ENCODE results near the gene C6orf52. TPM values are rescaled to one million over a fixed set of nuclear protein-coding genes. Genes with fewer than 3 reads are reported as not detected.

C6orf52 gene
- total and polyA plus RNA-seq, 2 of the 13 experiments (the other 11 are each of a cell fraction or from before 2014, with no cell fraction given) = 0.50 to 0.53 TPM

GRCh38 chr6:10722820-10723566, 28.6 kb upstream of the C6orf52 start, which contains the start of gene TMEM14C:
TSS of gene TMEM14C (plus strand) at chr6:10723070. CDS start at chr6:10724614, 1,544 bp downstream.
- FAIRE-seq = peak; percentile 57
- intact Hi-C loops (cut with micrococcal nuclease; ENCODE audit: unreplicated experiment) = loop anchor here (1.0 to 2.0 kb wide), 7 partner anchors 24 to 343 kb away; partner anchors contain the start of gene TMEM14B
- POLR2A ChIA-PET = interaction anchor here (0.6 to 6.6 kb wide), 18 partner anchors 11 to 479 kb away, joined by 3 to 332 read pairs (median 10); partner anchors contain the start of genes C6orf52, GCNT2, PAK1IP1 and SMIM13
- TF ChIP-seq SOX13 (IDR thresholded peaks at IDR 0.05) (no peak), SOX13 (CRISPR knock-in tag; conservative IDR thresholded peaks at IDR 0.05 in 1 of 2, IDR thresholded peaks at IDR 0.05 in 1 of 2) (peak in 1 of 2 experiments; percentile 71; a peak in 2 of 4 replicates), ZNF136 (CRISPR knock-in tag; IDR thresholded peaks at IDR 0.05; ENCODE audit: low read depth) (peak; percentile 85; the same call in 1 of the 2 replicates), NFATC3 (CRISPR knock-in tag; IDR thresholded peaks at IDR 0.05) (peak; percentile 85; the same call in 1 of the 2 replicates), SNAPC4 (CRISPR knock-in tag; IDR thresholded peaks at IDR 0.05) (peak; percentile 83), PAWR (CRISPR knock-in tag; IDR thresholded peaks at IDR 0.05; ENCODE audit: borderline replicate concordance) (peak; percentile 98; the same call in 1 of the 2 replicates), ZNF44 (CRISPR knock-in tag; IDR thresholded peaks at IDR 0.05) (0 out of 2 replicates have a peak, but pooled peaks have one; percentile 41), ZNF570 (CRISPR knock-in tag; IDR thresholded peaks at IDR 0.05; ENCODE audit: borderline replicate concordance) (peak; percentile 68; the same call in 1 of the 2 replicates), ZNF629 (CRISPR knock-in tag; conservative IDR thresholded peaks at IDR 0.05) (0 out of 2 replicates have a peak, but pooled peaks have one; percentile 43)
- TF ChIP-seq, protein P1, sequence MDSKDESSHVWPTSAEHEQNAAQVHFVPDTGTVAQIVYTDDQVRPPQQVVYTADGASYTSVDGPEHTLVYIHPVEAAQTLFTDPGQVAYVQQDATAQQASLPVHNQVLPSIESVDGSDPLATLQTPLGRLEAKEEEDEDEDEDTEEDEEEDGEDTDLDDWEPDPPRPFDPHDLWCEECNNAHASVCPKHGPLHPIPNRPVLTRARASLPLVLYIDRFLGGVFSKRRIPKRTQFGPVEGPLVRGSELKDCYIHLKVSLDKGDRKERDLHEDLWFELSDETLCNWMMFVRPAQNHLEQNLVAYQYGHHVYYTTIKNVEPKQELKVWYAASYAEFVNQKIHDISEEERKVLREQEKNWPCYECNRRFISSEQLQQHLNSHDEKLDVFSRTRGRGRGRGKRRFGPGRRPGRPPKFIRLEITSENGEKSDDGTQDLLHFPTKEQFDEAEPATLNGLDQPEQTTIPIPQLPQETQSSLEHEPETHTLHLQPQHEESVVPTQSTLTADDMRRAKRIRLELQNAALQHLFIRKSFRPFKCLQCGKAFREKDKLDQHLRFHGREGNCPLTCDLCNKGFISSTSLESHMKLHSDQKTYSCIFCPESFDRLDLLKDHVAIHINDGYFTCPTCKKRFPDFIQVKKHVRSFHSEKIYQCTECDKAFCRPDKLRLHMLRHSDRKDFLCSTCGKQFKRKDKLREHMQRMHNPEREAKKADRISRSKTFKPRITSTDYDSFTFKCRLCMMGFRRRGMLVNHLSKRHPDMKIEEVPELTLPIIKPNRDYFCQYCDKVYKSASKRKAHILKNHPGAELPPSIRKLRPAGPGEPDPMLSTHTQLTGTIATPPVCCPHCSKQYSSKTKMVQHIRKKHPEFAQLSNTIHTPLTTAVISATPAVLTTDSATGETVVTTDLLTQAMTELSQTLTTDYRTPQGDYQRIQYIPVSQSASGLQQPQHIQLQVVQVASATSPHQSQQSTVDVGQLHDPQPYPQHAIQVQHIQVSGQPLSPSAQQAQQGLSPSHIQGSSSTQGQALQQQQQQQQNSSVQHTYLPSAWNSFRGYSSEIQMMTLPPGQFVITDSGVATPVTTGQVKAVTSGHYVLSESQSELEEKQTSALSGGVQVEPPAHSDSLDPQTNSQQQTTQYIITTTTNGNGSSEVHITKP (CRISPR knock-in tag; IDR thresholded peaks at IDR 0.05; ENCODE audit: low read depth) = peak; percentile 82
- TF ChIP-seq, protein P2, sequence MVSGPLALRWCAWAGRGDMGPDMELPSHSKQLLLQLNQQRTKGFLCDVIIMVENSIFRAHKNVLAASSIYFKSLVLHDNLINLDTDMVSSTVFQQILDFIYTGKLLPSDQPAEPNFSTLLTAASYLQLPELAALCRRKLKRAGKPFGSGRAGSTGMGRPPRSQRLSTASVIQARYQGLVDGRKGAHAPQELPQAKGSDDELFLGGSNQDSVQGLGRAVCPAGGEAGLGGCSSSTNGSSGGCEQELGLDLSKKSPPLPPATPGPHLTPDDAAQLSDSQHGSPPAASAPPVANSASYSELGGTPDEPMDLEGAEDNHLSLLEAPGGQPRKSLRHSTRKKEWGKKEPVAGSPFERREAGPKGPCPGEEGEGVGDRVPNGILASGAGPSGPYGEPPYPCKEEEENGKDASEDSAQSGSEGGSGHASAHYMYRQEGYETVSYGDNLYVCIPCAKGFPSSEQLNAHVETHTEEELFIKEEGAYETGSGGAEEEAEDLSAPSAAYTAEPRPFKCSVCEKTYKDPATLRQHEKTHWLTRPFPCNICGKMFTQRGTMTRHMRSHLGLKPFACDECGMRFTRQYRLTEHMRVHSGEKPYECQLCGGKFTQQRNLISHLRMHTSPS (CRISPR knock-in tag; IDR thresholded peaks at IDR 0.05; ENCODE audit: low read depth) = no peak

More at GRCh38 chr6:10722820-10723566, 28.6 kb upstream of the C6orf52 start, which contains the start of gene TMEM14C:
- H4K20me1 ChIP-seq (ENCODE audit: insufficient read depth, low read length) = no peaks in the 10 kb centered on the region
- H3K4me3 ChIP-seq (replicated peaks in 1 of 3; ENCODE audit: insufficient read depth in 1 of 3, low read depth in 2 of 3, low read length in 3 of 3) = peak within 1 kb of the TSS; percentile 69 to 92 (median 78)
- no peaks in the 10 kb centered on the region for H3K27me3 ChIP-seq (ENCODE audit: control insufficient read depth in 1 of 2, insufficient read depth in 2 of 2, low read length in 2 of 2)
- peaks cover 15% of the 10 kb centered on the region for H3K9me3 ChIP-seq (ENCODE audit: low read length)
- DNase-seq (ENCODE audit: low spot score) (peak; percentile 99), ATAC-seq (peak; percentile 92)
- peak within 1 kb of the TSS; percentile 84 for H3K4me2 ChIP-seq (ENCODE audit: low read depth, low read length)
- peaks cover 25% of the 10 kb centered on the region for H3K79me2 ChIP-seq (ENCODE audit: insufficient read depth, low read length)
- H3K9ac ChIP-seq (ENCODE audit: insufficient read depth, low read depth, low read length) = peak within 1 kb of the TSS; percentile 94
- TSS peak; percentile 29 for BruUV-seq (replicated peaks)
- H3K36me3 ChIP-seq (replicated peaks in 1 of 2; ENCODE audit: control insufficient read depth in 1 of 2, insufficient read depth in 2 of 2, low read length in 2 of 2) = peaks cover 7 to 17% of the 10 kb centered on the region in 2 experiments
- peak within 1 kb of the TSS; percentile 66 for H2AFZ ChIP-seq (ENCODE audit: low read length)
- H3K27ac ChIP-seq (ENCODE audit: extremely low read length, insufficient read depth, low read length) = peak within 1 kb of the TSS; percentile 95
- in situ Hi-C loops (cut with HindIII; ENCODE audit: extremely low pct_ligation_motif_present, low pct_unique_long_range_greater_than_20kb) = no loop called here
- WGBS (ENCODE audit: low lambda C conversion rate) = under 1% methylated on average over 45 of the region's 55 CpGs
- CTCF ChIA-PET (ENCODE audit: low intra/inter-chr PET ratio, low total read pairs) = no interaction called here
- H3K4me1 ChIP-seq (ENCODE audit: insufficient read depth, low read length) = peaks cover 34% of the 10 kb centered on the region
